OCI-LY3 (cell line): Measurements from ENCODE around the gene ASIP.

ENCODE experiments used
- H2AFZ ChIP-seq: fragments of 200-600, 300-600 bp; shearing (Covaris generic); 2 replicates; pipeline ENCODE4 v1.6.0; 2014; ENCODE audit warnings: antibody characterized with exemption, low read depth, low read length
- H3K27ac ChIP-seq: fragments of 200-600, 300-600 bp; sonication (generic); 2 replicates; pipeline ENCODE4 v1.5.1; 2014; ENCODE audit warnings: mild to moderate bottlenecking, low read length, moderate library complexity, mixed read lengths
- H3K27me3 ChIP-seq: fragments of 200-600, 300-600 bp; sonication (generic); 2 replicates; pipeline ENCODE4 v1.6.1; 2014; ENCODE audit warnings: low read depth, low read length, mixed read lengths
- H3K36me3 ChIP-seq: fragments of 200-600, 300-600 bp; sonication (generic); replicated peaks from 2 replicates; pipeline ENCODE3; 2014; ENCODE audit warnings: low read depth, low read length, mixed read lengths
- H3K4me1 ChIP-seq: fragments of 300-600, 200-600 bp; sonication (generic); 2 replicates; pipeline ENCODE4 v1.6.1; 2014; ENCODE audit warnings: low read length, mixed read lengths
- H3K4me2 ChIP-seq: fragments of 200-600, 300-600 bp; sonication (generic); 2 replicates; pipeline ENCODE4 v1.6.1; 2014; ENCODE audit warnings: low read length, mixed read lengths
- H3K4me3 ChIP-seq: fragments of 300-600, 200-600 bp; sonication (generic); 2 replicates; pipeline ENCODE4 v1.5.1; 2014; ENCODE audit warnings: antibody characterized with exemption, mild to moderate bottlenecking, low read length, moderate library complexity
- H3K79me2 ChIP-seq: fragments of 300-600, 200-600 bp; shearing (Covaris generic); 2 replicates; pipeline ENCODE4 v1.6.1; 2014; ENCODE audit warnings: mild to moderate bottlenecking, low read length, mixed read lengths
- H3K9ac ChIP-seq: fragments of 300-600, 200-600 bp; shearing (Covaris generic); 2 replicates; pipeline ENCODE4 v1.6.0; 2014; ENCODE audit warnings: mild to moderate bottlenecking, low read length, moderate library complexity
- H3K9me3 ChIP-seq: fragments of 200-600, 300-600 bp; shearing (Covaris generic); 2 replicates; pipeline ENCODE4 v1.6.1; 2014; ENCODE audit warnings: low read length, mixed read lengths; ENCODE audit not compliant: insufficient read depth
- H4K20me1 ChIP-seq: fragments of 200-600, 300-600 bp; sonication (generic); 2 replicates; pipeline ENCODE4 v1.6.1; 2016; ENCODE audit warnings: low read length, mixed read lengths; ENCODE audit not compliant: insufficient read depth
- CTCF ChIP-seq: fragments of 200-600, 300-600 bp; sonication (generic); IDR thresholded peaks from 2 replicates; pipeline ENCODE4 v1.5.1; 2014; ENCODE audit warnings: antibody characterized with exemption, low read length, low read depth
- EZH2phosphoT487 ChIP-seq: fragments of 200-600 bp; shearing (Covaris generic); IDR thresholded peaks from 2 replicates; pipeline ENCODE4 v1.6.1; 2018; ENCODE audit warnings: antibody characterized with exemption, mixed run types, low read depth

Gene ASIP, protein sequence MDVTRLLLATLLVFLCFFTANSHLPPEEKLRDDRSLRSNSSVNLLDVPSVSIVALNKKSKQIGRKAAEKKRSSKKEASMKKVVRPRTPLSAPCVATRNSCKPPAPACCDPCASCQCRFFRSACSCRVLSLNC

GRCh38 chr20:34240693-34241615 lies at the start of gene ASIP:
ASIP (plus strand) TSS chr20:34241423; CDS start chr20:34260375, 18,952 bp downstream.
- H4K20me1 ChIP-seq = no peaks in the 10 kb centered on the region
- peak within 1 kb of the TSS; percentile 22 for H2AFZ ChIP-seq
- H3K4me1 ChIP-seq = peaks cover 40% of the 10 kb centered on the region
- no peaks in the 10 kb centered on the region for H3K79me2 ChIP-seq
- H3K9me3 ChIP-seq = peaks cover 26% of the 10 kb centered on the region
- H3K9ac ChIP-seq = peak within 1 kb of the TSS; percentile 67
- peaks cover 17% of the 10 kb centered on the region for H3K36me3 ChIP-seq
- TF ChIP-seq CTCF = no peak
- TF ChIP-seq EZH2phosphoT487 = no peak
- peak within 1 kb of the TSS; percentile 80 for H3K4me2 ChIP-seq
- H3K27ac ChIP-seq = peak within 1 kb of the TSS; percentile 91
- H3K4me3 ChIP-seq = peak within 1 kb of the TSS; percentile 62
- H3K27me3 ChIP-seq = no peaks in the 10 kb centered on the region

DNA sequence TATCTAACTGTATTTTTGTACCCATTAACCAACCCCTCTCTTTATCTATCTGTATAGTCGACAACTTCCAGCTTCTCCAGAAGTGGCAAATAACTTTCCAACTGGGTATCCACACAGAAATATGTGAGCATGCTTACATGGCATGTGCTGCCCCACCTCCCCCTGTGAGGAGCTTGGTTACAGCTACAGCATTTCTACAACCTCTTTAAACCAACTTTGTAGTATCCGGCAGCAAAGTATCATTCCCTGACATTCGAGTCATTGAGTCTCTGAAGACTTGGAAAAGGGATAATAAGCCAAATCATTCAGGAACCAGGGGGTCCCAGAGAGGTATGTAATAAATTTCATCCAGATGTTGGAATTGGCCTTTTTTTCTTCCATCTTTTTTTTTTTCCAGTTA lies 48.2 kb upstream of the ASIP start:
- Histone ChIP-seq H3K27me3 (peaks cover 10% of the 10 kb centered on the region; the same call in 1 of the 2 replicates), H3K9me3 (no peaks in the 10 kb centered on the region), H2AFZ (no peak overlapping the region), H4K20me1 (no peaks in the 10 kb centered on the region), H3K4me2 (no peak overlapping the region), H3K9ac (no peak overlapping the region), H3K79me2 (no peaks in the 10 kb centered on the region), H3K4me3 (no peak overlapping the region), H3K4me1 (no peaks in the 10 kb centered on the region), H3K36me3 (no peaks in the 10 kb centered on the region), H3K27ac (no peak overlapping the region)
- TF ChIP-seq EZH2phosphoT487 (no peak), CTCF (no peak)

DNA sequence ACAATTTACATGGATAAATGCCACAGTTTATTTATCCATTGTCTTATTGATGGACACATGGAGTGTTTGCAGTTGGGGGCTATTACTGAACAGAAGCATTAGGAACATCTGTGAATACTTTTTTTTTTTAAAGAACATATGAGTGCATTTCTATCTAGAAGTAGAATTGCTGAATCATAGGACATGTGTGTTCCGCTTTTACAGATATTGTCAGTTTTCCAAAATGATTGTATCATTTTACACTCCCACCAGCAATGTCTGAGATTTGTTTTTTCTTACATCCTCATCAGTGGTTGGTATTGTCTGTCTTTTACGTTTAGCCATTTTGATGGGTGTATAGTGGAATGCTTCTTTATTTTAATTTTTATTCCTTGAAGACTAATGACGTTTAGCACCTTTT lies 42.0 kb upstream of the ASIP start:
- 0 out of 2 replicates have a peak, but pooled peaks cover 4% of the 10 kb centered on the region for H3K27me3 ChIP-seq
- no peaks in the 10 kb centered on the region for H3K79me2 ChIP-seq
- no peaks in the 10 kb centered on the region for H3K36me3 ChIP-seq
- H4K20me1 ChIP-seq = no peaks in the 10 kb centered on the region
- H3K4me2 ChIP-seq = no peak overlapping the region
- H3K4me3 ChIP-seq = no peak overlapping the region
- no peak overlapping the region for H3K9ac ChIP-seq
- H3K27ac ChIP-seq = no peak overlapping the region
- H3K4me1 ChIP-seq = peaks cover 27% of the 10 kb centered on the region
- TF ChIP-seq EZH2phosphoT487 = no peak
- no peak for TF ChIP-seq CTCF
- H2AFZ ChIP-seq = no peak overlapping the region
- H3K9me3 ChIP-seq = no peaks in the 10 kb centered on the region

GRCh38 chr20:34200023-34200422 lies 41.2 kb upstream of the ASIP start:
- Histone ChIP-seq H3K27me3 (0 out of 2 replicates have a peak, but pooled peaks cover 4% of the 10 kb centered on the region), H3K36me3 (no peaks in the 10 kb centered on the region), H3K79me2 (no peaks in the 10 kb centered on the region), H3K4me2 (peak overlapping the region; percentile 16), H3K27ac (no peak overlapping the region), H3K4me3 (no peak overlapping the region), H3K4me1 (peaks cover 27% of the 10 kb centered on the region), H3K9me3 (no peaks in the 10 kb centered on the region), H3K9ac (no peak overlapping the region), H4K20me1 (no peaks in the 10 kb centered on the region), H2AFZ (no peak overlapping the region)
- TF ChIP-seq CTCF (no peak), EZH2phosphoT487 (no peak)
